SH-SY5Y (cell line): Measurements from ENCODE around the gene RASIP1.

Experiments used
- GATA2 ChIP-seq: IDR thresholded peaks from 2 replicates; pipeline ENCODE4 v1.6.1; 2011; ENCODE audit warnings: mild to moderate bottlenecking, low read depth, low read length
- GATA3 ChIP-seq: IDR thresholded peaks from 2 replicates; pipeline ENCODE4 v1.6.1; 2011; ENCODE audit warnings: low read depth, mild to moderate bottlenecking, low read length, moderate library complexity

- TF ChIP-seq GATA2 (no peak), GATA3 (no peak)
These were observed 20.9 kb downstream of the RASIP1 start, which contains the start of gene MAMSTR for GRCh38 chr19:48719263-48720171.
